HepG2 (cell line): ENCODE results near the gene ZNF792. TPM values are rescaled to one million over a fixed set of nuclear protein-coding genes. Genes with fewer than 3 reads are reported as not detected.

Source experiments
- ETV5 ChIP-seq: IDR thresholded peaks from 2 replicates; pipeline ENCODE4 v1.6.1; 2018; ENCODE audit warnings: missing biosample characterization, missing genetic modification reagents, inconsistent platforms, borderline replicate concordance
- FOSL1 ChIP-seq: sonication (generic); formaldehyde crosslinking; IDR thresholded peaks from 2 replicates; pipeline ENCODE4 v1.9.0; 2021; ENCODE audit warnings: missing genetic modification reagents, borderline replicate concordance
- GABPB1 ChIP-seq: IDR thresholded peaks from 2 replicates; pipeline ENCODE4 v1.6.1; 2016; ENCODE audit warnings: mild to moderate bottlenecking, missing genetic modification reagents, moderate library complexity, missing compliant biosample characterization
- GZF1 ChIP-seq: sonication (generic); formaldehyde crosslinking; IDR thresholded peaks from 2 replicates; pipeline ENCODE4 v1.5.1; 2020; ENCODE audit warnings: mild to moderate bottlenecking, missing genetic modification reagents
- HOXA5 ChIP-seq: sonication (generic); formaldehyde crosslinking; IDR thresholded peaks from 2 replicates; pipeline ENCODE4 v1.4.0; 2020; ENCODE audit warnings: missing genetic modification reagents
- MYNN ChIP-seq: sonication (generic); formaldehyde crosslinking; IDR thresholded peaks from 2 replicates; pipeline ENCODE4 v1.4.0; 2020; ENCODE audit warnings: mild to moderate bottlenecking, low read depth, missing genetic modification reagents
- PCBP2 ChIP-seq: fragments of 200-400 bp; formaldehyde crosslinking; optimal IDR thresholded peaks from 2 replicates; pipeline ENCODE3; 2018; ENCODE audit warnings: low read length, low read depth; ENCODE audit not compliant: poor library complexity, severe bottlenecking
- RXRB ChIP-seq: IDR thresholded peaks from 2 replicates; pipeline ENCODE4 v1.6.1; 2016; ENCODE audit warnings: borderline replicate concordance, missing genetic modification reagents, missing compliant biosample characterization
- SAFB2 ChIP-seq: sonication (generic); formaldehyde crosslinking; IDR thresholded peaks from 2 replicates; pipeline ENCODE4 v1.5.1; 2020; ENCODE audit warnings: missing genetic modification reagents, low read depth, mild to moderate bottlenecking, borderline replicate concordance
- TAF1 ChIP-seq: sonication (generic); formaldehyde crosslinking; IDR thresholded peaks from 2 replicates; pipeline ENCODE4 v1.4.0; 2020; ENCODE audit warnings: missing genetic modification reagents
- TBX2 ChIP-seq: sonication (generic); formaldehyde crosslinking; IDR thresholded peaks from 2 replicates; pipeline ENCODE4 v1.5.0; 2020; ENCODE audit warnings: missing genetic modification reagents, mild to moderate bottlenecking, borderline replicate concordance
- USF2 ChIP-seq, 2 experiments: sonication (generic) in 1 of 2; formaldehyde crosslinking in 1 of 2; IDR thresholded peaks; 2 replicates each; pipeline versions ENCODE4 v1.5.1 to v1.6.1; 2011 to 2020; ENCODE audit warnings: borderline replicate concordance in 1 of 2, low read depth in 1 of 2, low read length in 1 of 2, mild to moderate bottlenecking in 1 of 2, missing genetic modification reagents in 1 of 2, moderate library complexity in 1 of 2
- ZBTB39 ChIP-seq: sonication (generic); formaldehyde crosslinking; IDR thresholded peaks from 2 replicates; pipeline ENCODE4 v1.5.0; 2020; ENCODE audit warnings: missing genetic modification reagents
- ZNF33B ChIP-seq: sonication (generic); formaldehyde crosslinking; IDR thresholded peaks from 2 replicates; pipeline ENCODE4 v1.5.1; 2020; ENCODE audit warnings: mild to moderate bottlenecking, missing genetic modification reagents
- ZNF496 ChIP-seq: sonication (generic); formaldehyde crosslinking; IDR thresholded peaks from 2 replicates; pipeline ENCODE4 v1.8.1; 2023; ENCODE audit warnings: mild to moderate bottlenecking, moderate library complexity, missing genetic modification reagents; ENCODE audit not compliant: insufficient replicate concordance
- ZNF547 ChIP-seq: sonication (generic); formaldehyde crosslinking; IDR thresholded peaks from 2 replicates; pipeline ENCODE4 v1.5.1; 2020; ENCODE audit warnings: mild to moderate bottlenecking, missing genetic modification reagents
- ZNF605 ChIP-seq: sonication (generic); formaldehyde crosslinking; IDR thresholded peaks from 2 replicates; pipeline ENCODE4 v1.8.0; 2022; ENCODE audit warnings: mild to moderate bottlenecking, missing genetic modification reagents
- ZNF770 ChIP-seq: sonication (generic); formaldehyde crosslinking; IDR thresholded peaks from 2 replicates; pipeline ENCODE4 v1.5.0; 2020; ENCODE audit warnings: mild to moderate bottlenecking, missing genetic modification reagents
- polyA plus RNA-seq, 8 experiments: library from polyadenylated mRNA; depleted of rRNA in 3 of 8; stranded (reverse) in 7 of 8; unstranded in 1 of 8; fragments of >200 nt; fragmentation: Illumina TruSeq in 4 of 8; extraction: Trizol in 4 of 8; gene quantifications; 2 replicates each; pipeline versions ENCODE4 v1.2.1 to v1.2.3, GENCODE V29; 2011 to 2016; ENCODE audit warnings: low read depth in 4 of 8, missing spikeins in 1 of 8, mixed read lengths in 1 of 8; ENCODE audit not compliant: insufficient read depth in 1 of 8
- total RNA-seq, 5 experiments: library from RNA; depleted of rRNA; stranded (reverse); fragments of >200 nt; fragmentation: Illumina TruSeq; extraction: Trizol; gene quantifications; 2 replicates each; pipeline ENCODE4 v1.2.3, GENCODE V29; 2016; ENCODE audit warnings: low read depth in 1 of 5
- TF ChIP-seq, protein P1 (sequence below): IDR thresholded peaks from 2 replicates; pipeline ENCODE4 v1.6.1; 2018; ENCODE audit warnings: missing genetic modification reagents
- TF ChIP-seq, protein P2 (sequence below): sonication (generic); formaldehyde crosslinking; IDR thresholded peaks from 2 replicates; pipeline ENCODE4 v1.8.0; 2022; ENCODE audit warnings: mild to moderate bottlenecking, missing genetic modification reagents, moderate library complexity

The ZNF792 gene
- total and polyA plus RNA-seq, 2 of the 13 experiments (the other 11 are each of a cell fraction or from before 2014, with no cell fraction given), result 5.5 to 11.5 TPM

GRCh38 chr19:34998777-34999497 lies 34.9 kb upstream of the ZNF792 start (continued):
- TF ChIP-seq, protein P1, sequence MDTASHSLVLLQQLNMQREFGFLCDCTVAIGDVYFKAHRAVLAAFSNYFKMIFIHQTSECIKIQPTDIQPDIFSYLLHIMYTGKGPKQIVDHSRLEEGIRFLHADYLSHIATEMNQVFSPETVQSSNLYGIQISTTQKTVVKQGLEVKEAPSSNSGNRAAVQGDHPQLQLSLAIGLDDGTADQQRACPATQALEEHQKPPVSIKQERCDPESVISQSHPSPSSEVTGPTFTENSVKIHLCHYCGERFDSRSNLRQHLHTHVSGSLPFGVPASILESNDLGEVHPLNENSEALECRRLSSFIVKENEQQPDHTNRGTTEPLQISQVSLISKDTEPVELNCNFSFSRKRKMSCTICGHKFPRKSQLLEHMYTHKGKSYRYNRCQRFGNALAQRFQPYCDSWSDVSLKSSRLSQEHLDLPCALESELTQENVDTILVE (CRISPR knock-in tag), result no peak
- TF ChIP-seq GZF1 (CRISPR knock-in tag), result no peak
- TF ChIP-seq ZNF33B, result no peak
- no peak for TF ChIP-seq ZNF770 (CRISPR knock-in tag)
- no peak for TF ChIP-seq ZBTB39 (CRISPR knock-in tag)
- no peak for TF ChIP-seq TAF1 (CRISPR knock-in tag)
- TF ChIP-seq RXRB (CRISPR knock-in tag), result no peak
- TF ChIP-seq TBX2 (CRISPR knock-in tag), result no peak
- no peak for TF ChIP-seq ETV5 (CRISPR knock-in tag)
- TF ChIP-seq FOSL1, result no peak
- no peak for TF ChIP-seq ZNF605 (CRISPR knock-in tag)
- TF ChIP-seq GABPB1 (CRISPR knock-in tag), result no peak
- no peak for TF ChIP-seq ZNF547
- TF ChIP-seq MYNN (CRISPR knock-in tag), result no peak
- TF ChIP-seq USF2 (IDR thresholded peaks at IDR 0.05; ENCODE audit: low read depth, low read length), result no peak
- TF ChIP-seq USF2 (CRISPR knock-in tag; IDR thresholded peaks at IDR 0.05; ENCODE audit: borderline replicate concordance), result no peak
- no peak for TF ChIP-seq SAFB2 (CRISPR knock-in tag)
- TF ChIP-seq PCBP2, result peak; percentile 15
- no peak for TF ChIP-seq HOXA5 (CRISPR knock-in tag)
- no peak for TF ChIP-seq ZNF496
- TF ChIP-seq, protein P2, sequence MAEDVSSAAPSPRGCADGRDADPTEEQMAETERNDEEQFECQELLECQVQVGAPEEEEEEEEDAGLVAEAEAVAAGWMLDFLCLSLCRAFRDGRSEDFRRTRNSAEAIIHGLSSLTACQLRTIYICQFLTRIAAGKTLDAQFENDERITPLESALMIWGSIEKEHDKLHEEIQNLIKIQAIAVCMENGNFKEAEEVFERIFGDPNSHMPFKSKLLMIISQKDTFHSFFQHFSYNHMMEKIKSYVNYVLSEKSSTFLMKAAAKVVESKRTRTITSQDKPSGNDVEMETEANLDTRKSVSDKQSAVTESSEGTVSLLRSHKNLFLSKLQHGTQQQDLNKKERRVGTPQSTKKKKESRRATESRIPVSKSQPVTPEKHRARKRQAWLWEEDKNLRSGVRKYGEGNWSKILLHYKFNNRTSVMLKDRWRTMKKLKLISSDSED, result no peak
